Lower leg skin (tissue), 3 donors: ENCODE data around the gene MAT1A.

ENCODE experiments used
- POLR2A ChIP-seq, 2 donors: fragments of 450-650 bp; IDR thresholded peaks; one replicate each; pipeline ENCODE4 v1.6.1; 2016 to 2017; ENCODE audit warnings: antibody characterized with exemption in 2 of 2, mild to moderate bottlenecking in 1 of 2, moderate library complexity in 1 of 2
- TF ChIP-seq, protein P1 (sequence below), 3 donors: fragments of 450-650 bp; IDR thresholded peaks; one replicate each; pipeline ENCODE4 v1.5.1; 2016; ENCODE audit warnings: antibody characterized with exemption in 3 of 3, mild to moderate bottlenecking in 3 of 3, moderate library complexity in 2 of 3

DNA sequence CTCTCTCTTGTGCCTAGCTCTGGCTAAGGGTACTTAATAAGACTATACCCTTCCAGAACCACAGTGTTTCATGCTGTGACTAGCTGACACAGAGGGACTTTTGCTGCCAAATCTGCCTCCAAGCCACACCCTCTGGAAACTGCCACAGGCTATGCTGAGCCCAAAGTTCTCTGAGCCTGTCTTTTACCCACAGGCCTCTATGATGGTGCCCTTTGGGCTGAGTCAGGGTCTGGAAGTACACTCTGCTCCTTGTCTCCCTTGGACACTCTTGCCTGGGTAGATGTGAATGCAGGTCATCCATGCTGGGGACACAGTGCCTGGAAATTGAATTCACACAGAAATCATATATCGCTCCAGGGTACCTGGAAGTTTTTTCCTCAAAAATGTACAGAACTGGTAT is 44.5 kb upstream of the MAT1A start:
- TF ChIP-seq POLR2A (IDR thresholded peaks at IDR 0.05), result no peak
- TF ChIP-seq, protein P1, sequence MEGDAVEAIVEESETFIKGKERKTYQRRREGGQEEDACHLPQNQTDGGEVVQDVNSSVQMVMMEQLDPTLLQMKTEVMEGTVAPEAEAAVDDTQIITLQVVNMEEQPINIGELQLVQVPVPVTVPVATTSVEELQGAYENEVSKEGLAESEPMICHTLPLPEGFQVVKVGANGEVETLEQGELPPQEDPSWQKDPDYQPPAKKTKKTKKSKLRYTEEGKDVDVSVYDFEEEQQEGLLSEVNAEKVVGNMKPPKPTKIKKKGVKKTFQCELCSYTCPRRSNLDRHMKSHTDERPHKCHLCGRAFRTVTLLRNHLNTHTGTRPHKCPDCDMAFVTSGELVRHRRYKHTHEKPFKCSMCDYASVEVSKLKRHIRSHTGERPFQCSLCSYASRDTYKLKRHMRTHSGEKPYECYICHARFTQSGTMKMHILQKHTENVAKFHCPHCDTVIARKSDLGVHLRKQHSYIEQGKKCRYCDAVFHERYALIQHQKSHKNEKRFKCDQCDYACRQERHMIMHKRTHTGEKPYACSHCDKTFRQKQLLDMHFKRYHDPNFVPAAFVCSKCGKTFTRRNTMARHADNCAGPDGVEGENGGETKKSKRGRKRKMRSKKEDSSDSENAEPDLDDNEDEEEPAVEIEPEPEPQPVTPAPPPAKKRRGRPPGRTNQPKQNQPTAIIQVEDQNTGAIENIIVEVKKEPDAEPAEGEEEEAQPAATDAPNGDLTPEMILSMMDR (IDR thresholded peaks at IDR 0.05), result no peak
